Endothelial cell of umbilical vein (primary cell): ENCODE measurements around the gene TRAF3. TPM values are rescaled to one million over a fixed set of nuclear protein-coding genes. Genes with fewer than 3 reads are reported as not detected.

ENCODE experiments used
- BruUV-seq: library from RNA; stranded (reverse); fragments of 400-500 nt; replicated peaks from 2 replicates; lab custom pipeline; 2021; lab: Mats Ljungman, UMichigan
- CTCF ChIA-PET: fragments of 300-600, 350-600 bp; sonication (Branson Sonifier 250); formaldehyde crosslinking; loops from one replicate; lab custom pipeline; 2021; ENCODE audit warnings: antibody characterized with exemption, inconsistent platforms; lab: Charles Lee
- POLR2A ChIA-PET: fragments of 300-600, 350-600 bp; sonication (Branson Sonifier 250); formaldehyde crosslinking; loops from one replicate; lab custom pipeline; 2021; ENCODE audit warnings: antibody characterized with exemption, inconsistent platforms; lab: Charles Lee
- DNase-seq: peaks from one replicate; pipeline ENCODE4 v3.0.0-alpha.2; 2011; ENCODE audit warnings: low read depth, low spot score
- FAIRE-seq: peaks from 2 replicates; lab custom pipeline; 2011; peaks lifted over from hg19 to GRCh38; lab: Jason Lieb, UNC
- H2AFZ ChIP-seq: 2 replicates; pipeline ENCODE4 v1.6.0; 2012; ENCODE audit warnings: low read depth, low read length, control low read depth, inconsistent platforms
- H3K27ac ChIP-seq: 2 replicates; pipeline ENCODE4 v1.5.1; 2011; ENCODE audit warnings: low read depth, mild to moderate bottlenecking, control low read depth, low read length, moderate library complexity; ENCODE audit not compliant: insufficient read depth
- H3K27me3 ChIP-seq, 2 experiments: 2 replicates each; pipeline versions ENCODE4 v1.6.0 to v1.6.1; 2011; ENCODE audit warnings: low read length in 2 of 2, mixed read lengths in 1 of 2; ENCODE audit not compliant: control insufficient read depth in 2 of 2, insufficient read depth in 2 of 2
- H3K36me3 ChIP-seq, 2 experiments: 2 replicates in 1 of 2; 3 replicates in 1 of 2; pipeline ENCODE4 v1.5.1; 2011; ENCODE audit warnings: low read length in 2 of 2, mild to moderate bottlenecking in 1 of 2, moderate library complexity in 1 of 2; ENCODE audit not compliant: control insufficient read depth in 2 of 2, insufficient read depth in 2 of 2; ENCODE audit errors: extremely low read depth in 1 of 2
- H3K4me1 ChIP-seq: 3 replicates; pipeline ENCODE4 v1.5.1; 2011; ENCODE audit warnings: mild to moderate bottlenecking, low read length; ENCODE audit not compliant: control insufficient read depth, insufficient read depth; ENCODE audit errors: extremely low read depth
- H3K4me2 ChIP-seq: 2 replicates; pipeline ENCODE4 v1.6.1; 2011; ENCODE audit warnings: low read length, control low read depth, mixed read lengths; ENCODE audit not compliant: insufficient read depth
- H3K4me3 ChIP-seq, 3 experiments: fragments of 200-600 bp in 1 of 3; sonication (generic), shearing (Covaris generic) in 1 of 3; replicated peaks in 1 of 3; 2 replicates each; pipeline ENCODE4 v1.5.1; 2011 to 2016; ENCODE audit warnings: control low read depth in 3 of 3, low read length in 3 of 3, mild to moderate bottlenecking in 2 of 3, inconsistent platforms in 1 of 3, low read depth in 1 of 3, moderate library complexity in 1 of 3; ENCODE audit not compliant: insufficient read depth in 1 of 3
- H3K79me2 ChIP-seq: 2 replicates; pipeline ENCODE4 v1.6.0; 2012; ENCODE audit warnings: low read length, inconsistent platforms; ENCODE audit not compliant: control insufficient read depth, insufficient read depth
- H3K9ac ChIP-seq: replicated peaks from 2 replicates; pipeline ENCODE3; 2011; ENCODE audit warnings: low read length, control low read depth; ENCODE audit not compliant: insufficient read depth; ENCODE audit errors: extremely low read depth
- H3K9me1 ChIP-seq: replicated peaks from 3 replicates; pipeline ENCODE4 v1.6.0; 2011; ENCODE audit warnings: mild to moderate bottlenecking, low read length; ENCODE audit not compliant: control insufficient read depth, insufficient read depth; ENCODE audit errors: extremely low read depth
- H3K9me3 ChIP-seq: replicated peaks from 2 replicates; pipeline ENCODE4 v1.5.1; 2012; ENCODE audit warnings: low read length, inconsistent platforms; ENCODE audit not compliant: control insufficient read depth, insufficient read depth
- H4K20me1 ChIP-seq: replicated peaks from 2 replicates; pipeline ENCODE3; 2011; ENCODE audit warnings: mild to moderate bottlenecking, low read length; ENCODE audit not compliant: control insufficient read depth, insufficient read depth; ENCODE audit errors: extremely low read depth
- CTCF ChIP-seq, 2 donors: IDR thresholded peaks; 1 replicate in 1 of 2; 2 replicates in 1 of 2; pipeline ENCODE4 v1.5.1; 2011; ENCODE audit warnings: low read length in 2 of 2, mild to moderate bottlenecking in 2 of 2, moderate library complexity in 2 of 2, control low read depth in 1 of 2, inconsistent platforms in 1 of 2, low read depth in 1 of 2; ENCODE audit not compliant: insufficient read depth in 1 of 2; ENCODE audit errors: extremely low read depth in 1 of 2
- EZH2 ChIP-seq: IDR thresholded peaks from 2 replicates; pipeline ENCODE4 v1.6.1; 2012; ENCODE audit warnings: borderline replicate concordance, low read depth, mild to moderate bottlenecking, moderate library complexity, low read length, inconsistent platforms; ENCODE audit not compliant: severe bottlenecking
- FOS ChIP-seq: IDR thresholded peaks from 2 replicates; pipeline ENCODE4 v1.6.1; 2011; ENCODE audit warnings: mild to moderate bottlenecking, low read length, moderate library complexity, borderline replicate concordance; ENCODE audit not compliant: insufficient read depth
- GATA2 ChIP-seq: IDR thresholded peaks from 2 replicates; pipeline ENCODE4 v1.7.0; 2011; ENCODE audit warnings: low read depth, mild to moderate bottlenecking, moderate library complexity, mixed read lengths, low read length; ENCODE audit not compliant: insufficient read length, insufficient read depth
- JUN ChIP-seq: IDR thresholded peaks from 2 replicates; pipeline ENCODE4 v1.6.1; 2011; ENCODE audit warnings: borderline replicate concordance, low read depth; ENCODE audit not compliant: insufficient read length, insufficient read depth
- MAX ChIP-seq: IDR thresholded peaks from 2 replicates; pipeline ENCODE4 v1.6.1; 2011; ENCODE audit not compliant: insufficient read depth, insufficient read length
- MYC ChIP-seq: IDR thresholded peaks from one replicate; pipeline ENCODE4 v1.6.1; 2011; ENCODE audit warnings: mild to moderate bottlenecking, low read depth, low read length
- POLR2A ChIP-seq: IDR thresholded peaks from 2 replicates; pipeline ENCODE4 v1.6.1; 2012; ENCODE audit warnings: low read depth, mild to moderate bottlenecking, control low read depth, low read length
- POLR2AphosphoS5 ChIP-seq: IDR thresholded peaks from 2 replicates; pipeline ENCODE4 v1.6.1; 2012; ENCODE audit warnings: low read depth, mild to moderate bottlenecking, control low read depth, low read length, moderate library complexity; ENCODE audit not compliant: insufficient read depth
- dilution Hi-C: fragments of 300-500 bp; cut with MboI; formaldehyde crosslinking; loops from one replicate; pipeline ENCODE4 v1.15.0; 2019; ENCODE audit warnings: low sequenced_read_pairs; ENCODE audit not compliant: extremely low pct_ligation_motif_present
- intact Hi-C: fragments of 100-400 bp; cut with micrococcal nuclease; formaldehyde crosslinking; loops from one replicate; pipeline ENCODE4 v1.10.0; 2022
- polyA plus RNA-seq, 4 experiments: library from polyadenylated mRNA; depleted of rRNA in 3 of 4; stranded (reverse) in 3 of 4; unstranded in 1 of 4; fragments of >200 nt; gene quantifications; 2 replicates each; pipeline versions ENCODE4 v1.2.1 to v1.2.3, GENCODE V29; 2011 to 2012; ENCODE audit warnings: missing spikeins in 1 of 4
- total RNA-seq: library from RNA; stranded (reverse); gene quantifications from 2 replicates; pipeline ENCODE4 v1.2.3, GENCODE V29; 2021

Gene TRAF3
- total and polyA plus RNA-seq, 2 donors (not counting 3 experiments of a cell fraction or from before 2014, with no cell fraction given) = 14.4 to 27.6 TPM

DNA sequence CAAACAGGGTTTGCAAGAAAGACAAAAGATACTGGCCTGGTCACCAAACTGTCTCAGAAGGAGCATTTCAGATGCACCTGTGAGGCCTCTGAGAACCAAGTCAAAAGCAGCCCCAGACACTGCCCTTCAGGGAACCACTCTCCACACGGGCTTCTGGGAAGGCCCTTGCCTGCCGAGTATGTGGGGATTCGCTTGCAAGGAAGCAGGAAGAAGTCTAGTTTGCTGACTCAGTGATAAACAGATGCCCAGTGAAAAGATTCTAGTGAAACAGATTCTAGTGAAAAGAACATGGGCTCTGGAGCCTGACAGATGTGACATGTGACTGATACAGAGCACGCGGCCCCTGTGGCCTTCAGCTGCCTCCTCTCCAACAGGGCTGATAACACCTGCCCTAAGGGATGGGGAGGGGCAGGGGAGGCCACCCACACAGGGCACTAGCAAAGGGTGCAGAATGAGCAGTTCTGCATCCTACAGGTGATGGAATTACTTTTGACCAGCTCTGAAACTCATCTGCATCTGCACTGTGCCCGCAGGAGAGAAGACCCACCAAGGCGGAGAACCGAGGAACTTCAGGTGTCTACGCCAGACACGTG lies 164.3 kb downstream of the TRAF3 start:
- FAIRE-seq (no peak), DNase-seq (no peak)
- ChIA-PET CTCF (interaction anchor here (1.7 kb wide), 1 partner anchor 247 kb away, joined by 4 read pairs; no protein-coding TSS in a partner anchor), POLR2A (no interaction called here)
- Histone ChIP-seq H3K9me1 (no peaks in the 10 kb centered on the region), H3K9ac (no peak overlapping the region), H3K79me2 (no peaks in the 10 kb centered on the region), H3K9me3 (no peaks in the 10 kb centered on the region), H3K27ac (no peak overlapping the region), H3K4me2 (no peak overlapping the region), H2AFZ (no peak overlapping the region), H3K4me1 (no peaks in the 10 kb centered on the region), H4K20me1 (no peaks in the 10 kb centered on the region), H3K27me3 (no peaks in the 10 kb centered on the region), H3K4me3 (no peak overlapping the region), H3K36me3 (peaks cover 19 to 80% of the 10 kb centered on the region in 2 experiments)
- no TSS peak for BruUV-seq
- intact Hi-C loops = no loop called here
- dilution Hi-C loops = no loop called here
- TF ChIP-seq GATA2 = no peak
- TF ChIP-seq JUN = no peak
- no peak for TF ChIP-seq MAX
- TF ChIP-seq EZH2 = no peak
- no peak for TF ChIP-seq MYC
- no peak for TF ChIP-seq POLR2A
- no peak for TF ChIP-seq POLR2AphosphoS5
- no peak for TF ChIP-seq CTCF (IDR thresholded peaks at IDR 0.05; ENCODE audit: extremely low read depth in 1 of 2, insufficient read depth in 1 of 2, low read depth in 1 of 2, low read length in 2 of 2)
- TF ChIP-seq FOS = no peak
